ENCODE data around the gene TBCEL.
"Not testable (repeated sequence)": the region's sequence is repeated elsewhere in the genome, so short reads cannot be mapped to it uniquely, and the experiment has no call there.

Gene TBCEL

GRCh38 chr11:121029153-121029552, 5.3 kb downstream of the TBCEL start:
- DNase-seq (ENCODE audit: low read depth in 2 of 3, low spot score in 1 of 3), result no peak

GRCh38 chr11:121029813-121030445, 6.0 kb downstream of the TBCEL start:
- DNase-seq (ENCODE audit: low read depth in 2 of 3, low spot score in 1 of 3), result no peak

DNA sequence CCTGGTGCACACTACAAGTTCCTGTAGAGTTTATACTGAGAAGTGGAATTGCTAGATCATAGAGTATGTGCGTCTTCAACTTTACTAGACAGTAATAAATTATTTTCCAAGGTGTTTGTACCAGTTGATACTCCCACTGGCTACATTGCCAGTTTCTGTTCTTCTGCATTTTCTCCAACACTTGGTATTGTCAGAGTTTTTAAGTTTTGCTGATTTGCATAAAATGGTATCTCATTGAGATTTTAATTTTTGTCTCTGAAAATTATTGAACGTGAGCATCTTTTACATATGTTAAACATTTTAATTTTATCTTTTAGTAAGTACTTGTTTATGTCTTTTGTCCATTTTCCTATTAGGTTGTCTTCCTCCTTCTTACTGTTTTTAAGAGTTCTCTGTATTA, 7.3 kb downstream of the TBCEL start:
- no peak for DNase-seq (ENCODE audit: low read depth in 2 of 3, low spot score in 1 of 3)

DNA sequence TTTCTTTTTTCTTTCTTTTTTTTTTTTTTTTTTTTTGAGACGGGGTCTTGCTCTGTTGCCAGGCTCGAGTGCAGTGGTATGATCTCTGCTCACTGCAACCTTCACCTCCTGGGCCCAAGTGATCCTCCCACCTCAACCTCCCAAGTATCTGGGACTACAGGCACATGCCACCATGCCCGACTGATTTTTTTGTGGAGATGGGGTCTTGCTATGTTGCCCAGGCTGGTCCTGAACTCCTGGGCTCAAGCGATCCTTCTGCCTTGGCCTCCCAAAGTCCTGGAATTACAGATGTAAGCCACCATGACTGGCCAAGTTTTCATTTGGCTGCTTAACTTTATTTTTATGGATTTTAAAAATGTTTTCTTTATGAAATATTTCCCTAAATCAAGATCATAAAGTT, 7.7 kb downstream of the TBCEL start:
- DNase-seq (ENCODE audit: low read depth in 2 of 3, low spot score in 1 of 3), result not testable (repeated sequence)

- DNase-seq (ENCODE audit: low read depth in 2 of 3, low spot score in 1 of 3), result no peak
These were observed 8.6 kb downstream of the TBCEL start for GRCh38 chr11:121032546-121032945.

DNA sequence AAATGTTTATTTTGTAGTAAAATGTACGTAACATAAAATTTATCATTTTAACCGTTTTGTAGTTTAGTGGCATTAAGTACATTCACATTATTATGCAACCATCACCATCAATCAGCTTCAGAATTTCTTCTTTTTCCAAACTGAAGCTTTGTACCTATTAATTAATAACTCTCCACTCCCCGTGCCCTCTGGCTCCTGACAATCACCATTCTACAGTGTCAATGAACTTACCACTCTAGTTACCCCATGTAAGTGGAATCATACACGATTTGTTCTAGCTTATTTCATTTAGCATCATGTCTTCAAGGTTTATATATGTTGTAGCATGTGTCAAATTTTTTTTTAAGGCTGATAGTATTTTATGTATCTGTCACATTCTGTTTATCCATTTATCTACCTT, 9.7 kb downstream of the TBCEL start:
- DNase-seq (ENCODE audit: low read depth in 2 of 3, low spot score in 1 of 3), result no peak

DNA sequence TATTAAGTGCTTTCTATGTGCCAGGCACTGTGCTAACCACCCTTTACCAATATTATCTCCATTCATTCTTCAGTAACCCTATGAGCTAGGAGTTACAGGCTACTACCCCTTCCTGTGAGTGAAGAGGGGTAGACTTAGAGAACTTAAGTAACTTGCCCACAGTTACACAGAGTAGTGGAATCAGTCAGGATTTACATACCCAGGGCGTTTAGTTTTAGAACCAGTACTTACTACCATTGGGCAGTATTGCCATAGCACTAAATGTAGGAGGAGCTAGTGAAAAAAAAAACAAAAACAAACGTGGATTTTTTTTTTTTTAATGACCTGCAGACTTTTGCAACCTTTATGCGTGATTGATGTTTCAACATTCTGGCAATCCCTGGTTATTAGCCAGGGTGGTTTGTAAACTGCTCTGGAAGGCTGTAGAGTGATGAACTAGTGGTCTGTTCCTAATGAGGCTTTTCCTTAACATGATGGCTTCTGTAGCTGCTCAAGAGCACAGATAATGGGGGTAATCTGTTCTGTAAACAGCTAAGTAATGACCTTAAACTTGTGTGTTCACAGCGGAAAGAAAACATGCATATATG, 11.4 kb downstream of the TBCEL start:
- DNase-seq (ENCODE audit: low read depth in 2 of 3, low spot score in 1 of 3), result no peak

- no peak for DNase-seq (ENCODE audit: low read depth in 2 of 3, low spot score in 1 of 3)
These were observed 11.9 kb downstream of the TBCEL start for GRCh38 chr11:121035780-121036179.

DNA sequence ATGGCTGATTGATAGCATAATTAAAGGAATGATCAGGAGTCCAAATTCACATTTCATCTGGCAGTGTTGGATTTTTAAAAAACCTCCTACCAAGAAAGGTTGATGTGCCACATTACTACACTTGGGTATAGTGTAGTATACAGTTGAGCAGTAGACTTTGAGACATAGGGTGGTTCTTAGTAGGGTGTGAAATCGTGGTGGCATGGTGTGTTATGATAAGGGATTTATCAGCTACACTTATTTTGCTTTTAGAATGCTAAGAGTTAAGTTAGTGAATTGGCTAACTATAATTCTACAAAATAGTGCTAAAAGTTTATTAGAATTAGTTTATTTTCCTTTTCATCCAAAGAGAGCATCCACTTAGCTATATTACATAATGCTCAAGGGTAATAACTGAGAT, 13.1 kb downstream of the TBCEL start:
- DNase-seq (ENCODE audit: low read depth in 2 of 3, low spot score in 1 of 3), result no peak

DNA sequence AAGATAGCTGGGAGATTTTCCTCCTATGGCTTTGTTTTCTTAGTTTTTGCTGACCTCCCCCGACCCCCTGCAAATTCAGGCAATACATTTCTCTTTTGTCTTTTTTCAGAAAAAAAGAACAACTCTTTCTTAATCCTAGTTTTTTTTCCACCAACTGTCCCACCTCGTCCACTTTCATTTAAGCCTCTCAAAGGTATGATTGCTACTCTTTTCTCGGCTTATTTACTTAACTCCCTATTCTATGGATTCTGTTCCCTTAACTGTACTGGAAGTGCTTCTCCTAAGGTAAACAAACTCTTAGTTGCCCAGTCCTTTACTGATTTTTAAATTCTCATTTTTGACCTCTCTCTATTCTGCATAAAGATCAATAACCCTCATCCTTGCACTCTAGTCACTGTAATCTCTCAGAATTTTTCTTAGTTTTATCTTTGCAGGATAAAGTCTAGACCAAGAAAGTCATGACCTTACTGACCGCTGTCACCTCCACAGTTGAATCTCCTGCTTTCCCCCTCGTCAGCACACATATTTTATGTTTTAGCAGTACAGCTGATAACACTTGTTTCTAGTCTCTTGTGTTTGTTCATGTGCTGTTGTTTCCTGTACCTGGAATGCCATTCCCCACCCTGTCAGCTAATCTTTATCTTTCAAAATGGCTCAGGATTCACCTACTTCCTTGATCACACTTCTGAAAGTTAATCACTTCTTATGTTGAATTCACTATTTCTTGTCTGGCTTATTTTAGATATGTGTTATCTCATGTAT, 14.9 kb downstream of the TBCEL start:
- no peak for DNase-seq (ENCODE audit: low read depth in 2 of 3, low spot score in 1 of 3)

DNA sequence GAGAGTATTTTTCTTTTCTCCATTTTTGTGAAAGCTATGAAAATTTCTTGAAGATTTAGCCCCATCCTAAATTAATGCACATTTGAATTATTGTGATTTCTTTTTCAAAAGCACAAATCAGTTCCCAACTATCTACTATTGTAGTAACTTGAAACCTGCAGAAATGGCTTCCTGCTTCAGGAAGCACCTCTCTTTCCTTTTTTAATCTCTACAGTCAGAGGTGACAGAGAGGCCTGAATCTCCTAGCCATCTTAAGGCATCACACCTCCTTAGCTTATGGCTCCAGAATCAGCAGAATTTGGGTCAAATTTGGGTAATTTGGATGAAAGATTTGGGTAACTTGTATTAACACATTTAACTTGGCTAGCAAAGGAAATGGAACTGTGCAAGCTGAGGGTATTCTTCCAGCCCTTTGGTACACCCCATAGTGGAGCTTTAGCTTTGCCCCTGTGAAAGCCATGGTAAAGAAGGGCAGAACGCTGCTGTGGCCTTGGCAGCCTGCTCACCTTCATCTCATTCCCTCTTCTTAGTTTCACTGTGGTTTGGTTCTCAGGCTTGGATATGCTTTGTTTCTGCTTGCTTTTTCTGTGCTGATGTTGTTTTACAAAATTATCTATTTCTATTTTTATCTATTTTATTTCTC, 16.2 kb downstream of the TBCEL start:
- DNase-seq (ENCODE audit: low read depth in 2 of 3, low spot score in 1 of 3), result no peak

DNA sequence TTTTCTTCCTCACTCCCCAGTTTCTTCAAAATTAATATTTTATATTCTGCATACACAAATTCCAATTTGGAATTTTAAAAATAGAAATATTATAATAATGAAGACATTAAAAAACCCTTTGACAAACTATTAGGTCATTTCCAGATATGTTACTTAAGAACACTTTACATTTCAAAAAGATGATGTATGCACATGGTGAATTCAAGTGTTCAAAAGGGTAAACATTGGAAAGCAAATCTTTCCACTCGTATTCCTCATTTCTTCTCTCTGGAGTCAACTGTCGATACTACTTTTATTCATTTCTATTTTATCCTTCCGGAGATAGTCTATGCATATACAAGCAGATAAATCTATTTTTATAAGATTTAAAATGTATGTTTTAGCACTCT, 16.7 kb downstream of the TBCEL start:
- no peak for DNase-seq (ENCODE audit: low read depth in 2 of 3, low spot score in 1 of 3)

DNA sequence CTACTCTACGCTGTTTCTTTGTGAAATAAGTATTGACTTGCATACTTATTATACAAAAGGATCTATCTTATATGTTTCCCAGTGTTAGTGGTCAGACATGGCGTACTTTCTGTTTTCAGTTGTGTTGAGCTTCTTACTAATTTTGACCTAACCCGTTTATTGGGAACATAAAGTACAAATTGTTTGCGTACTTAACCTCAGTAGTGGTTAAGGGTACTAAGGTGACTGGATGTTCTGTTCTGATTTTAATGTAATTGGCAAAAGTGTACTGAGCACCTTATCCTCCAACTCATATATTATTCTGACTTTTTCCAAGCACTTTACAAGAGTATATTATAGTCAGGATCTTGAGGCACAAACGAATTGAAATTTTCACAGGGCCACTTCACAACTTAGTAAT, 17.2 kb downstream of the TBCEL start:
- no peak for DNase-seq (ENCODE audit: low read depth in 2 of 3, low spot score in 1 of 3)

DNA sequence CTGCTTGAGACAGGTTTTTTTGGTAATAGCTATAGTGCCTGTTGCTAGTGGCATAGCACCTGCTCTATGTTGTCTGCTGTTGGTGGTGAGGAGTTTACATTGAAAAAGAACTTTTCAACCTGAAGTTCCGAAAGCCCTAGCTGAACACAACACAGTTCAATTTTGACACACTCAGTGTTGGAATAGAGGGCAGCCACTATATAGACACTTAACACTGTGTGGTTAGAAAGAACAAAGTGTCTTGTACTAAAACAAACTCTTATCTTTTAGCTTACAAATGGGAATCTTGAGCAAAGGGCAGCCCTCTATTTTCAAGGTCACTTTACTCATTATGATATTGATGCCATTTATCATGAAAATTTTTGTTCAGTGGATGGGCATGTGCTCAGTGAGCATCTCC, 18.4 kb downstream of the TBCEL start:
- no peak for DNase-seq (ENCODE audit: low read depth in 2 of 3, low spot score in 1 of 3)

DNA sequence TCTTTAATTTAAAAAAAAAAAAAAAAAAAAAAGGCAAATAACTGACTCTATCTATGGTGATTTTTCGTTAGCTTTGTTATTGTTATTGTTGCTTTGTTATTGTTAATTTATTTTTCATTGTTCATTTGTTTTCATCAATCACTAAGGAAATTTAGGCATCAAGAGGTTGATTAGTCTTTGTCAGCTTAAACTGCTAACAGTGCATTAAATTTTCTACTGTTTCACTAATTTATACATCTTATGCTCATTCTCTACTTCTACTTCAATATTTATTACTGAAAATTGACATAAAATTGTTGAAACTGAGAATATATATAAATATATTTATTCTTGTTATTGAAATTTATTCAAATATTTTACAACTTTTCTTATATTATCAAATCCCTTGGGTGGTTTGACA, 24.0 kb downstream of the TBCEL start:
- no peak for DNase-seq (ENCODE audit: low read depth in 2 of 3, low spot score in 1 of 3)

GRCh38 chr11:121048464-121049233, 24.7 kb downstream of the TBCEL start:
- no peak for DNase-seq (ENCODE audit: low read depth in 2 of 3, low spot score in 1 of 3)

DNA sequence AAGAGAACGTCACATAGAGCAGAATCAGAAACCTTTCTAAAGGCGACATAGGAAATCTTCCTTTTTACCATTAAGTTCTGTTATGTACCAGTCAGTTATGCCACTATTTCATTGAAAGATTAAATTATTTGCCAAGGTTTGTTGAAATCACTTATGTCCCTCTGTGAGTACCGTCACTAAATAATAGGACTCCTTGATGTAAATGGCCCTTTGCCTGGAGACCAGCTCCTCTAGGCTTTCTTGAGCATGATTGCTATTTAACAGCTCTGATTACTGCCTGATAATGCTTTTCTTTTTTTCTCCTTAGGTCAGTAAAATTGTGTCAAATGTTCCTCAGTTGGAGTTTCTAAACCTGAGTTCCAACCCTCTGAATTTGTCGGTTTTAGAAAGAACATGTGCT, 29.3 kb downstream of the TBCEL start:
- DNase-seq (ENCODE audit: low read depth in 2 of 3, low spot score in 1 of 3), result no peak

GRCh38 chr11:121054266-121054665, 30.4 kb downstream of the TBCEL start:
- DNase-seq (ENCODE audit: low read depth in 2 of 3, low spot score in 1 of 3), result no peak

DNA sequence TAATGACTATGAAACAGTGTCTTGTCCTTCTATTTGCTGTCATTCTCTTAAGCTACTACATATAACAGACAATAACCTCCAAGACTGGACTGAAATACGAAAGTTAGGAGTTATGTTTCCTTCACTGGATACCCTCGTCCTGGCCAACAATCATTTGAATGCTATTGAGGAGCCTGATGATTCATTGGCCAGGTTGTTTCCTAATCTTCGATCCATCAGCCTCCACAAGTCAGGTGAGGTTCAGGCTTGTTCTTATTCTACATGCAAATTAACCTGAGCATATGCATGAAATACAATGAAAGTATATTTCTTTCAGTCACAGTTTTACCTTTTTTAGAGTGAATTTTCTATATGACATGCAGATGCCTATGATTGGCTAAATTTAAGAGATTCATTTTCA, 31.2 kb downstream of the TBCEL start:
- no peak for DNase-seq (ENCODE audit: low read depth in 2 of 3, low spot score in 1 of 3)

DNA sequence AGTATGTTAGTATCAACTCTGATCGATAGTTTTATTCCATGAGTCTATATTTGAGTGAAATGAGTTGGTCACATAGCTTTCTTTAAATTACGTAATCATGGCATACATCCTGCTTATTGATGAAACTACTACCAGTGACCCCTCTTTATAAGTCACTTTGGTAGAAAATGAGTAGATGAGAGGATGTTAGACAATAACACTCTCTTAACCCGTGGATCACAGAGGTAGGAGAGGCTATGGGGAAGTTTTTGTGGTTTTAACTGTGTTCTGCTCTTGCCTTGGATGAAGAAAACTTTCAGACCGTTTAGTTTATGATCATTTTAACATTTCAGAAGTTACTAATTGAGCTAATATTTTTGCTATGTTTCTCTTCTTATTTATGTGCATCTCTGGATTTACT, 34.0 kb downstream of the TBCEL start:
- DNase-seq (ENCODE audit: low read depth in 2 of 3, low spot score in 1 of 3), result no peak

DNA sequence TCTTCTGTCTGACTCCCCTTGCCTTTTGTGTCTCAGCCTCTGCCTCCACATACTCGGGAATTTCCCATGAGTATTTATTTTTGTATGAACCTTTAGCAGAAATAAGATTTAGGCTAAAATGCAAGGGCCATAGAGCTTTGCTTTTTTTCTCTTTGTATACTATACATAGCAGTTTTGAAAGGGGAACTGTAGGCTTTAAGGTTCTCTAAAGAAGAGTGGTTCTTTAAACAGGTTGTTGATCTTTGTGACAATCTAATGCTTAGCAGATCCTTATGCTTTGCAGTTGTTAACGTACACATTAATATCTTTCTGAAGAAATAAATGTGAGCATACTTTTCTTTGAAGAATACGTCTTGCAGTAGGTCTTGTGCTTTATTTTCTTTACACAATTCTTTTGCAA, 35.0 kb downstream of the TBCEL start:
- DNase-seq (ENCODE audit: low read depth in 2 of 3, low spot score in 1 of 3), result no peak

Measured in stimulated activated CD4-positive, alpha-beta T cell treated with anti-CD3 and anti-CD28 coated beads, Interleukin-12 subunit alpha, Interleukin-12 subunit beta, amount 100 ng/mL, for 48 hours (primary cell).